HEK293 (cell line): ENCODE measurements around the gene IL24.

ENCODE experiments used
- CTCF ChIP-seq: fragments of 450-650 bp; formaldehyde crosslinking; IDR thresholded peaks from 2 replicates; pipeline ENCODE4 v1.5.1; 2016; ENCODE audit warnings: missing biosample characterization, missing genetic modification characterization
- ZNF214 ChIP-seq: fragments of 450-650 bp; formaldehyde crosslinking; IDR thresholded peaks from 2 replicates; pipeline ENCODE4 v1.5.1; 2017; ENCODE audit warnings: missing biosample characterization, mild to moderate bottlenecking, missing genetic modification characterization, borderline replicate concordance
- ZSCAN30 ChIP-seq: fragments of 450-650 bp; IDR thresholded peaks from 2 replicates; pipeline ENCODE4 v1.5.1; 2018; ENCODE audit warnings: missing biosample characterization, mild to moderate bottlenecking, missing genetic modification characterization, moderate library complexity

GRCh38 chr1:206891412-206891811 lies 5.8 kb upstream of the IL24 start:
- no peak for TF ChIP-seq CTCF (tag by site-specific recombination)
- no peak for TF ChIP-seq ZSCAN30 (tag by site-specific recombination)
- TF ChIP-seq ZNF214 (tag by site-specific recombination) = no peak
